ENCODE measurements around the gene DDIT4. TPM values are rescaled to one million over a fixed set of nuclear protein-coding genes. Genes with fewer than 3 reads are reported as not detected.

DDIT4 gene
- total and polyA plus RNA-seq, 9 of the 15 experiments (the other 6 are each of a cell fraction or from before 2014, with no cell fraction given): 8.2 to 675 (median 159) TPM

DNA sequence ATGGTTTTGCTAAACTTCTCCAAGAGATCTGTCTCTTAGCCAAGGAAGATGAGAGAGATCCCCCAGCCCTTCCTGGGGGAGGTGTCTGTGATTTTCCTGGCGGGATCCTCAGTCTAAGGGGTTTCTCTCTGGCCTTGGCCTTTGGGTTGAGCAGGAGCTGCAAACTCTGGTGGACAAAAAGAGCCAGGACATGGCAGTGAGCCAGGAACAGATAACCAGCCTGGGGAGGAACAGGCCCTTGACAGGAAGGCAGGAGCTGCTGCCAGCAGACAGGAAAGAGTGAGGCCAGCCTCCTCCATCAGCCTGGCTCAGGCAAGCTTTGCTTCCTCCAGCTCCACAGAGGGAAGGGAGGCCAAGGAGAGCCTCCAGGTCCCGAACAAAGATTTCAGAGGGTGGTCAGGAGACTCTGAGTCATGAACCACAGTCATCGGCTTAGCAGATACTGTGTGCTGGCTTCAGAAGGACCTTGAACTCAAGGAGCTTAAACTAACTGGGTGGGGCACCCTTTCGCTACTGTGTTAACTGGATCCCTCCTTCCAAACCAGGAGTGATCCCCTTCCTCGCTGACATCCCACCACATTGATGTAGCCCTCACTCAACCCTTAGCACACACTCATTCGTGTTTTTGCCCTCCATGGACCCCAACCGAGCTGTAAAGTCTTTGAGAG, 34.7 kb downstream of the DDIT4 start (continued):
- TF ChIP-seq, protein P1, sequence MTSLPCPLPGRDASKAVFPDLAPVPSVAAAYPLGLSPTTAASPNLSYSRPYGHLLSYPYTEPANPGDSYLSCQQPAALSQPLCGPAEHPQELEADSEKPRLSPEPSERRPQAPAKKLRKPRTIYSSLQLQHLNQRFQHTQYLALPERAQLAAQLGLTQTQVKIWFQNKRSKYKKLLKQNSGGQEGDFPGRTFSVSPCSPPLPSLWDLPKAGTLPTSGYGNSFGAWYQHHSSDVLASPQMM (CRISPR knock-in tag; IDR thresholded peaks at IDR 0.05): no peak
- TF ChIP-seq CGGBP1 (CRISPR knock-in tag; IDR thresholded peaks at IDR 0.05) (no peak), GTF2F1 (IDR thresholded peaks at IDR 0.05; ENCODE audit: low read depth, low read length) (no peak), POLR3A (IDR thresholded peaks at IDR 0.05; ENCODE audit: borderline replicate concordance, extremely low read depth, insufficient read depth, insufficient read length) (no peak), EGR1 (conservative IDR thresholded peaks at IDR 0.05) (no peak), RBFOX2 (IDR thresholded peaks at IDR 0.05; ENCODE audit: low read depth, low read length) (peak; percentile 40), SMARCC2 (IDR thresholded peaks at IDR 0.05; ENCODE audit: low read depth) (peak; percentile 89; the same call in 1 of the 2 replicates), NFATC3 (IDR thresholded peaks at IDR 0.05) (no peak; the same call in 1 of the 2 replicates), ZNF76 (CRISPR knock-in tag; IDR thresholded peaks at IDR 0.05; ENCODE audit: borderline replicate concordance) (no peak), ZNF592 (IDR thresholded peaks at IDR 0.05) (peak; percentile 99)
- TF ChIP-seq, protein P2, sequence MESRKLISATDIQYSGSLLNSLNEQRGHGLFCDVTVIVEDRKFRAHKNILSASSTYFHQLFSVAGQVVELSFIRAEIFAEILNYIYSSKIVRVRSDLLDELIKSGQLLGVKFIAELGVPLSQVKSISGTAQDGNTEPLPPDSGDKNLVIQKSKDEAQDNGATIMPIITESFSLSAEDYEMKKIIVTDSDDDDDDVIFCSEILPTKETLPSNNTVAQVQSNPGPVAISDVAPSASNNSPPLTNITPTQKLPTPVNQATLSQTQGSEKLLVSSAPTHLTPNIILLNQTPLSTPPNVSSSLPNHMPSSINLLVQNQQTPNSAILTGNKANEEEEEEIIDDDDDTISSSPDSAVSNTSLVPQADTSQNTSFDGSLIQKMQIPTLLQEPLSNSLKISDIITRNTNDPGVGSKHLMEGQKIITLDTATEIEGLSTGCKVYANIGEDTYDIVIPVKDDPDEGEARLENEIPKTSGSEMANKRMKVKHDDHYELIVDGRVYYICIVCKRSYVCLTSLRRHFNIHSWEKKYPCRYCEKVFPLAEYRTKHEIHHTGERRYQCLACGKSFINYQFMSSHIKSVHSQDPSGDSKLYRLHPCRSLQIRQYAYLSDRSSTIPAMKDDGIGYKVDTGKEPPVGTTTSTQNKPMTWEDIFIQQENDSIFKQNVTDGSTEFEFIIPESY (CRISPR knock-in tag; IDR thresholded peaks at IDR 0.05): no peak
- TF ChIP-seq, protein P3, sequence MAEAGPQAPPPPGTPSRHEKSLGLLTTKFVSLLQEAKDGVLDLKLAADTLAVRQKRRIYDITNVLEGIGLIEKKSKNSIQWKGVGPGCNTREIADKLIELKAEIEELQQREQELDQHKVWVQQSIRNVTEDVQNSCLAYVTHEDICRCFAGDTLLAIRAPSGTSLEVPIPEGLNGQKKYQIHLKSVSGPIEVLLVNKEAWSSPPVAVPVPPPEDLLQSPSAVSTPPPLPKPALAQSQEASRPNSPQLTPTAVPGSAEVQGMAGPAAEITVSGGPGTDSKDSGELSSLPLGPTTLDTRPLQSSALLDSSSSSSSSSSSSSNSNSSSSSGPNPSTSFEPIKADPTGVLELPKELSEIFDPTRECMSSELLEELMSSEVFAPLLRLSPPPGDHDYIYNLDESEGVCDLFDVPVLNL (CRISPR knock-in tag; IDR thresholded peaks at IDR 0.05; ENCODE audit: low read depth): no peak
